ENCODE results near the gene CACNA1H. TPM values are rescaled to one million over a fixed set of nuclear protein-coding genes. Genes with fewer than 3 reads are reported as not detected.

The CACNA1H gene
- total RNA-seq, 1 donor from 2014 or later: 2.5 TPM

- DNase-seq: no peak
- no peaks in the 10 kb centered on the region for H3K4me1 ChIP-seq
- intact Hi-C loops (cut with micrococcal nuclease): no loop called here
- H3K4me3 ChIP-seq: no peak overlapping the region
- no peak overlapping the region for H3K27ac ChIP-seq (replicated peaks)
- H3K36me3 ChIP-seq: no peaks in the 10 kb centered on the region
- peaks cover 65% of the 10 kb centered on the region for H3K27me3 ChIP-seq (ENCODE audit: low read depth)
- no peaks in the 10 kb centered on the region for H3K9me3 ChIP-seq (replicated peaks)
- no peak for TF ChIP-seq CTCF (IDR thresholded peaks at IDR 0.05; ENCODE audit: borderline replicate concordance)
These were observed 21.4 kb upstream of the CACNA1H start for GRCh38 chr16:1131378-1131994.

- Histone ChIP-seq H3K27me3 (ENCODE audit: low read depth) (peaks cover 57% of the 10 kb centered on the region), H3K27ac (replicated peaks) (no peak overlapping the region), H3K9me3 (replicated peaks) (no peaks in the 10 kb centered on the region), H3K4me1 (no peaks in the 10 kb centered on the region), H3K4me3 (no peak overlapping the region), H3K36me3 (no peaks in the 10 kb centered on the region)
- intact Hi-C loops (cut with micrococcal nuclease): no loop called here
- DNase-seq: no peak
- no peak for TF ChIP-seq CTCF (IDR thresholded peaks at IDR 0.05; ENCODE audit: borderline replicate concordance)
These were observed 20.5 kb upstream of the CACNA1H start for GRCh38 chr16:1132431-1132830.

GRCh38 chr16:1133271-1133670 lies 19.6 kb upstream of the CACNA1H start:
- no peak for DNase-seq
- no peak overlapping the region for H3K27ac ChIP-seq (replicated peaks)
- no peak for TF ChIP-seq CTCF (IDR thresholded peaks at IDR 0.05; ENCODE audit: borderline replicate concordance)

GRCh38 chr16:1133810-1134520 lies 18.9 kb upstream of the CACNA1H start:
- DNase-seq: no peak
- Histone ChIP-seq H3K4me3 (no peak overlapping the region), H3K4me1 (no peaks in the 10 kb centered on the region), H3K27me3 (ENCODE audit: low read depth) (peaks cover 65% of the 10 kb centered on the region), H3K27ac (replicated peaks) (no peak overlapping the region), H3K9me3 (replicated peaks) (no peaks in the 10 kb centered on the region), H3K36me3 (no peaks in the 10 kb centered on the region)
- TF ChIP-seq CTCF (IDR thresholded peaks at IDR 0.05; ENCODE audit: borderline replicate concordance): no peak
- intact Hi-C loops (cut with micrococcal nuclease): no loop called here

More at GRCh38 chr16:1133271-1133670, 19.6 kb upstream of the CACNA1H start:
- Histone ChIP-seq H3K9me3 (replicated peaks) (no peaks in the 10 kb centered on the region), H3K36me3 (no peaks in the 10 kb centered on the region), H3K4me1 (no peaks in the 10 kb centered on the region), H3K4me3 (no peak overlapping the region), H3K27me3 (ENCODE audit: low read depth) (peaks cover 59% of the 10 kb centered on the region)
- intact Hi-C loops (cut with micrococcal nuclease): no loop called here

- TF ChIP-seq CTCF (IDR thresholded peaks at IDR 0.05; ENCODE audit: borderline replicate concordance): no peak
- Histone ChIP-seq H3K4me1 (no peaks in the 10 kb centered on the region), H3K9me3 (replicated peaks) (no peaks in the 10 kb centered on the region), H3K27ac (replicated peaks) (no peak overlapping the region), H3K27me3 (ENCODE audit: low read depth) (peaks cover 68% of the 10 kb centered on the region), H3K4me3 (no peak overlapping the region), H3K36me3 (no peaks in the 10 kb centered on the region)
- no peak for DNase-seq
- intact Hi-C loops (cut with micrococcal nuclease): no loop called here
These were observed 18.0 kb upstream of the CACNA1H start for GRCh38 chr16:1134776-1135458.
